ENCODE results near the gene MGA. TPM values are rescaled to one million over a fixed set of nuclear protein-coding genes. Genes with fewer than 3 reads are reported as not detected.

Gene MGA
- total and polyA plus RNA-seq, 2 donors (not counting 3 experiments of a cell fraction or from before 2014, with no cell fraction given): 4.1 to 36.5 TPM

GRCh38 chr15:41822471-41822870 lies 162.3 kb downstream of the MGA start:
- CTCF ChIA-PET: interaction anchor here (1.3 to 1.5 kb wide), 2 partner anchors 11 to 50 kb away, joined by 5 to 6 read pairs; no protein-coding TSS in a partner anchor
- FAIRE-seq: no peak
- H3K9ac ChIP-seq (replicated peaks; ENCODE audit: extremely low read depth, insufficient read depth, low read length): no peak overlapping the region

More at GRCh38 chr15:41822471-41822870, 162.3 kb downstream of the MGA start:
- H3K9me3 ChIP-seq (replicated peaks; ENCODE audit: control insufficient read depth, insufficient read depth, low read length): no peaks in the 10 kb centered on the region
- no peak for DNase-seq (ENCODE audit: low read depth, low spot score)
- H3K79me2 ChIP-seq (ENCODE audit: control insufficient read depth, insufficient read depth, low read length): no peaks in the 10 kb centered on the region
- H3K4me2 ChIP-seq (ENCODE audit: insufficient read depth, low read length): no peak overlapping the region
- TF ChIP-seq MAX (IDR thresholded peaks at IDR 0.05; ENCODE audit: insufficient read depth, insufficient read length): no peak
- no peak for TF ChIP-seq FOS (IDR thresholded peaks at IDR 0.05; ENCODE audit: borderline replicate concordance, insufficient read depth, low read length)
- TF ChIP-seq CTCF (IDR thresholded peaks at IDR 0.05; ENCODE audit: extremely low read depth in 1 of 2, insufficient read depth in 1 of 2, low read depth in 1 of 2, low read length in 2 of 2): no peak
- TF ChIP-seq POLR2A (IDR thresholded peaks at IDR 0.05; ENCODE audit: low read depth, low read length): no peak
- no peak for TF ChIP-seq POLR2AphosphoS5 (IDR thresholded peaks at IDR 0.05; ENCODE audit: insufficient read depth, low read depth, low read length)
- TF ChIP-seq JUN (IDR thresholded peaks at IDR 0.05; ENCODE audit: borderline replicate concordance, insufficient read depth, insufficient read length, low read depth): no peak
- no peak for TF ChIP-seq EZH2 (IDR thresholded peaks at IDR 0.05; ENCODE audit: borderline replicate concordance, low read depth, low read length, severe bottlenecking)
- TF ChIP-seq GATA2 (IDR thresholded peaks at IDR 0.05; ENCODE audit: insufficient read depth, insufficient read length, low read depth, low read length): no peak
- H3K36me3 ChIP-seq (ENCODE audit: control insufficient read depth in 2 of 2, extremely low read depth in 1 of 2, insufficient read depth in 2 of 2, low read length in 2 of 2): peaks cover 8 to 44% of the 10 kb centered on the region in 2 experiments
- dilution Hi-C loops (cut with MboI; ENCODE audit: extremely low pct_ligation_motif_present, low sequenced_read_pairs) (no loop called here), intact Hi-C loops (cut with micrococcal nuclease) (no loop called here)
- H3K4me3 ChIP-seq (replicated peaks in 1 of 3; ENCODE audit: insufficient read depth in 1 of 3, low read depth in 1 of 3, low read length in 3 of 3): no peak overlapping the region
- BruUV-seq (replicated peaks): no TSS peak
- H3K27me3 ChIP-seq (ENCODE audit: control insufficient read depth in 2 of 2, insufficient read depth in 2 of 2, low read length in 2 of 2): no peaks in the 10 kb centered on the region
- no peak overlapping the region for H2AFZ ChIP-seq (ENCODE audit: low read depth, low read length)
- peaks cover under 1% of the 10 kb centered on the region for H3K4me1 ChIP-seq (ENCODE audit: control insufficient read depth, extremely low read depth, insufficient read depth, low read length)
- no peak overlapping the region for H3K27ac ChIP-seq (ENCODE audit: insufficient read depth, low read depth, low read length)
- no peaks in the 10 kb centered on the region for H3K9me1 ChIP-seq (replicated peaks; ENCODE audit: control insufficient read depth, extremely low read depth, insufficient read depth, low read length)
- POLR2A ChIA-PET: no interaction called here
- H4K20me1 ChIP-seq (replicated peaks; ENCODE audit: control insufficient read depth, extremely low read depth, insufficient read depth, low read length): no peaks in the 10 kb centered on the region

MicroRNA genes within 50 kb of the gene (microRNA counts, 767-probe panel; counts per million panel counts)
- 723 counts per million, percentile 96 among the panel's probes with 10 or more counts for microRNA hsa-miR-626

Small RNAs within 50 kb of the gene (microRNA-seq; reads per million reads assigned to microRNA genes)
- not detected for gene MIR626 (ENCODE audit: borderline number of aligned reads, borderline replicate concordance)

Small RNAs within 50 kb of the gene (small RNA-seq; reads per million reads assigned to genes)
- not detected for gene MIR626 (ENCODE audit: insufficient read depth, insufficient read length, low read depth, low replicate concordance)

Other genes starting within 250 kb of the MGA start
- 36.8 and 40.6 TPM in 2 replicates for gene RTF1, start 243.3 kb upstream of the MGA start, total RNA-seq
- 15.8 and 19.2 TPM in 2 replicates for gene RTF1, start 243.3 kb upstream of the MGA start, polyA plus RNA-seq
- gene ITPKA, start 166.5 kb upstream of the MGA start, total RNA-seq: 0.18 and 0.66 TPM in 2 replicates
- gene ITPKA, start 166.5 kb upstream of the MGA start, polyA plus RNA-seq: 0.14 and 0.25 TPM in 2 replicates
- 0.15 and 0.21 TPM in 2 replicates for gene LTK, start 146.6 kb upstream of the MGA start, total RNA-seq
- 0.17 and 0.18 TPM in 2 replicates for gene LTK, start 146.6 kb upstream of the MGA start, polyA plus RNA-seq
- 40.0 and 41.3 TPM in 2 replicates for gene RPAP1, start 116.1 kb upstream of the MGA start, total RNA-seq
- gene RPAP1, start 116.1 kb upstream of the MGA start, polyA plus RNA-seq: 18.5 and 18.7 TPM in 2 replicates
- gene TYRO3, start 101.2 kb upstream of the MGA start, total RNA-seq: 14.5 and 18.8 TPM in 2 replicates
- gene TYRO3, start 101.2 kb upstream of the MGA start, polyA plus RNA-seq: 13.3 and 14.1 TPM in 2 replicates
- 49.1 and 55.8 TPM in 2 replicates for gene MAPKBP1, start 114.1 kb downstream of the MGA start, total RNA-seq
- gene MAPKBP1, start 114.1 kb downstream of the MGA start, polyA plus RNA-seq: 12.3 and 12.7 TPM in 2 replicates
- gene JMJD7, start 167.7 kb downstream of the MGA start, total RNA-seq: 11.4 and 15.0 TPM in 2 replicates
- gene JMJD7, start 167.7 kb downstream of the MGA start, polyA plus RNA-seq: 7.3 and 7.8 TPM in 2 replicates
- gene PLA2G4B, start 178.4 kb downstream of the MGA start, total RNA-seq: 4.0 and 5.6 TPM in 2 replicates
- 3.7 and 7.9 TPM in 2 replicates for gene PLA2G4B, start 178.4 kb downstream of the MGA start, polyA plus RNA-seq
- gene SPTBN5, start 233.6 kb downstream of the MGA start, total RNA-seq: 19.0 and 19.2 TPM in 2 replicates
- gene SPTBN5, start 233.6 kb downstream of the MGA start, polyA plus RNA-seq: 12.0 and 12.6 TPM in 2 replicates

Measured in endothelial cell of umbilical vein (primary cell).